ENCODE measurements around the gene AGBL4. TPM values are rescaled to one million over a fixed set of nuclear protein-coding genes. Genes with fewer than 3 reads are reported as not detected.
"Not testable (repeated sequence)": the region's sequence is repeated elsewhere in the genome, so short reads cannot be mapped to it uniquely, and the experiment has no call there.

Gene AGBL4
- total and polyA plus RNA-seq, 7 donors = 0.01 to 0.05 TPM; not detected in 5

GRCh38 chr1:48527051-48527450 lies 1496.7 kb downstream of the AGBL4 start:
- Histone ChIP-seq H3K4me3 (no peak overlapping the region), H3K36me3 (ENCODE audit: insufficient read depth in 1 of 2, low read depth in 1 of 2) (no peaks in the 10 kb centered on the region), H3K27ac (no peak overlapping the region), H3K27me3 (ENCODE audit: insufficient read depth in 3 of 3, low read length in 2 of 3) (peaks cover 0 to 9% (median 0%) of the 10 kb centered on the region in 3 donors), H3K4me1 (no peaks in the 10 kb centered on the region), H3K9me3 (no peaks in the 10 kb centered on the region)
- 80 to 88% (median 81%) methylated on average over 5 of the region's 5 CpGs for WGBS, 3 donors
- intact Hi-C loops (cut with DNase I) = no loop called here
- TF ChIP-seq CTCF (IDR thresholded peaks at IDR 0.05) = no peak
- DNase-seq (no peak), ATAC-seq (no peak)

DNA sequence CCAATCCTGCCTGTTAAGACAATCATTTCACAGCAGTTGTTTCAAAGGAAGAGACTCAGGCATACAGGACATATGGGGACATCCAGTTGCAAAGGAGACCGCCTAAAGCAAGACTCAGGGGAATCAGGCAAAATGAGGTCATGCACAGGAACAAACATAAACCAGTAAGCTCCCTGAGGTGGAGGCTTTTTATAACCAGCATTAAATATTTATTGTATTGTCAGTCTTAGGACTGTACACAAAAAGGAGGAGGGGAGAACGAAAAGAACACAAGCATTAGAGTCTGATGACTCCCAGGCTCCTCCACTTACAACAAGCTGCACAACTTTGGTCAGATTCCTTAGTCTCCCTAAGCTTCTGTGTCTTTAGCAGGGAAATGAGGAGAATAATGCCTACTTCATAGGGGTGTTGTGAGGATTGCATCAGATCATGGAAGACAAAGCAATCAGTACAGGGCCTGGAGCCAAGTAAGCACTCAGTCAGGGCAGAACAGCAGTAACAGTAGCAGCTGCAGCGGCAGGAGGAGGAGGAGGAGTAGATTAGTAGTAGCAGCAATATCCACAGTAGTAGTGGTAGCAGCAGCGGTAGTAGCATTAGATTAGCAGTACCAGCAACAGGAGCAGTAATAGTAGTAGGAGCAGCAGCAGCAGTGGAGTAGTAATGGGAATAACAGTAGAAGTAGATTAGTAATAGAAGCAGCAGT lies 1497.6 kb downstream of the AGBL4 start:
- Histone ChIP-seq H3K4me3 (no peak overlapping the region), H3K27me3 (ENCODE audit: insufficient read depth in 3 of 3, low read length in 2 of 3) (peaks cover 0 to 9% (median 0%) of the 10 kb centered on the region in 3 donors), H3K27ac (no peak overlapping the region), H3K36me3 (ENCODE audit: insufficient read depth in 1 of 2, low read depth in 1 of 2) (no peaks in the 10 kb centered on the region), H3K4me1 (no peaks in the 10 kb centered on the region), H3K9me3 (no peaks in the 10 kb centered on the region)
- TF ChIP-seq CTCF (IDR thresholded peaks at IDR 0.05) = no peak
- intact Hi-C loops (cut with DNase I) = no loop called here
- DNase-seq (no peak), ATAC-seq (peak in 1 of 4 donors; percentile 27)
- WGBS, 3 donors = 45 to 54% (median 45%) methylated on average over 4 of the region's 4 CpGs

- H3K4me3 ChIP-seq = no peak overlapping the region
- DNase-seq (no peak), ATAC-seq (no peak)
- 82 to 90% (median 83%) methylated on average over 1 of the region's 1 CpG for WGBS, 3 donors
- intact Hi-C loops (cut with DNase I) = no loop called here
- H3K9me3 ChIP-seq = no peaks in the 10 kb centered on the region
- H3K36me3 ChIP-seq (ENCODE audit: insufficient read depth in 1 of 2, low read depth in 1 of 2) = no peaks in the 10 kb centered on the region
- H3K4me1 ChIP-seq = no peaks in the 10 kb centered on the region
- peaks cover 0 to 9% (median 0%) of the 10 kb centered on the region in 3 donors for H3K27me3 ChIP-seq (ENCODE audit: insufficient read depth in 3 of 3, low read length in 2 of 3)
- H3K27ac ChIP-seq = no peak overlapping the region
- TF ChIP-seq CTCF (IDR thresholded peaks at IDR 0.05) = no peak
Observed at GRCh38 chr1:48524892-48525467, 1498.8 kb downstream of the AGBL4 start.

DNA sequence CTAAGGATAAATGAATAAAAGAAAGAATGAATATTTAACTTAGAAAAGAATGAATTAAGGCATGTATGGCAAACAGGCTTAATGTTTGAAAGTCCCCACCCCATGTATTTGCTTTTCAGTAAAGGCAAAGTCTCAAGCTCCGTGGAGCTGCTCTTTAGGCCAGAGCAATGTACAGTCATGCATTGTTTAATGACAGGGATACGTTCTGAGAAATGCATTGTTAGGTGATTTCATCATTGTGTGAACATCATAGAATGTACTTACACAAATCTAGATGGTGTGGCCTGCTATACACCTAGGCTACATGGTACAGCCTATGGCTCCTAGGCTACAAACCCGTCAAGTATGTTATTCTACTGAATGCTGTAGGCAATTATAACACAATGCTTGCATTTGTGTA lies 1500.2 kb downstream of the AGBL4 start:
- no peak overlapping the region for H3K4me3 ChIP-seq
- intact Hi-C loops (cut with DNase I) = no loop called here
- H3K27ac ChIP-seq = no peak overlapping the region
- no peaks in the 10 kb centered on the region for H3K4me1 ChIP-seq
- DNase-seq = no peak
- WGBS, 3 donors = 86 to 87% (median 86%) methylated on average over 3 of the region's 3 CpGs
- H3K36me3 ChIP-seq (ENCODE audit: insufficient read depth in 1 of 2, low read depth in 1 of 2) = no peaks in the 10 kb centered on the region
- peaks cover 0 to 9% (median 0%) of the 10 kb centered on the region in 3 donors for H3K27me3 ChIP-seq (ENCODE audit: insufficient read depth in 3 of 3, low read length in 2 of 3)
- no peaks in the 10 kb centered on the region for H3K9me3 ChIP-seq
- no peak for ATAC-seq
- no peak for TF ChIP-seq CTCF (IDR thresholded peaks at IDR 0.05)

DNA sequence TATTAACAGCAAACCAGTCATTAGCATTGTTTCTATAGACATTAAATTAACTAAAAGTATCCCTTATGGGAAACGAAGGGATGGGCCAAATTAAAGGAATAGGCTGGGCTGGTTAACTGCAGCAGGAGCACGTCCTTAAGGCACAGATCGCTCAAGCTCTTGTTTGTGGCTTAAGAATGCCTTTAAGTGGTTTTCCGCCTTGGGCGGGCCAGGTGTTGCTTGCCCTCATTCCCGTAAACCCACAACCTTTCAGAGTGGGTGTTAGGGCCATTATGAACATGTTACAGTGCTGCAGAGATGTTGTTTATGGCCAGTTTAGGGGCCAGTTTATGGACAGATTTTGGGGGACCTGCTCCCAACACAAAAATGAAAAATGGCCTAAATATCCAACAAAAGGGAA lies 1503.9 kb downstream of the AGBL4 start:
- intact Hi-C loops (cut with DNase I); H3K27ac ChIP-seq; H3K27me3 ChIP-seq (ENCODE audit: insufficient read depth in 3 of 3, low read length in 2 of 3); ATAC-seq; H3K9me3 ChIP-seq; DNase-seq; H3K4me3 ChIP-seq; H3K4me1 ChIP-seq; H3K36me3 ChIP-seq (ENCODE audit: insufficient read depth in 1 of 2, low read depth in 1 of 2): not testable (repeated sequence)
- WGBS, 3 donors = 82 to 89% (median 84%) methylated on average over 6 of the region's 6 CpGs

Measured in psoas muscle (tissue), 8 donors.